Ishikawa (cell line): ENCODE results near the gene MYL11.

Source experiments
- CEBPB ChIP-seq: IDR thresholded peaks from 2 replicates; pipeline ENCODE4 v1.6.1; 2012
- CREB1 ChIP-seq: IDR thresholded peaks from 2 replicates; pipeline ENCODE4 v1.6.1; 2012; ENCODE audit warnings: low read depth
- EGR1 ChIP-seq: IDR thresholded peaks from 2 replicates; pipeline ENCODE4 v1.6.1; 2012
- EP300 ChIP-seq: IDR thresholded peaks from 2 replicates; pipeline ENCODE4 v1.6.1; 2012; ENCODE audit warnings: borderline replicate concordance
- FOXM1 ChIP-seq: IDR thresholded peaks from 2 replicates; pipeline ENCODE4 v1.6.1; 2012; ENCODE audit warnings: low read depth, borderline replicate concordance
- NFIC ChIP-seq: IDR thresholded peaks from 2 replicates; pipeline ENCODE4 v1.6.1; 2012
- RAD21 ChIP-seq: IDR thresholded peaks from 2 replicates; pipeline ENCODE4 v1.6.1; 2012; ENCODE audit warnings: low read depth
- TAF1 ChIP-seq: IDR thresholded peaks from 2 replicates; pipeline ENCODE4 v1.6.1; 2012; ENCODE audit warnings: low read depth, mild to moderate bottlenecking
- TCF12 ChIP-seq: IDR thresholded peaks from 2 replicates; pipeline ENCODE4 v1.6.1; 2012; ENCODE audit warnings: low read depth
- TEAD4 ChIP-seq: IDR thresholded peaks from 2 replicates; pipeline ENCODE4 v1.6.1; 2012
- YY1 ChIP-seq: IDR thresholded peaks from 2 replicates; pipeline ENCODE4 v1.6.1; 2012; ENCODE audit warnings: low read depth
- ZBTB7A ChIP-seq: IDR thresholded peaks from 2 replicates; pipeline ENCODE4 v1.6.1; 2012; ENCODE audit warnings: low read depth
- TF ChIP-seq, protein P1 (sequence below): IDR thresholded peaks from 2 replicates; pipeline ENCODE4 v1.6.1; 2012
- TF ChIP-seq, protein P2 (sequence below): IDR thresholded peaks from 2 replicates; pipeline ENCODE4 v1.6.1; 2012; ENCODE audit warnings: low read depth, mild to moderate bottlenecking
- TF ChIP-seq, protein P3 (sequence below): IDR thresholded peaks from 2 replicates; pipeline ENCODE4 v1.6.1; 2012

The MYL11 gene

DNA sequence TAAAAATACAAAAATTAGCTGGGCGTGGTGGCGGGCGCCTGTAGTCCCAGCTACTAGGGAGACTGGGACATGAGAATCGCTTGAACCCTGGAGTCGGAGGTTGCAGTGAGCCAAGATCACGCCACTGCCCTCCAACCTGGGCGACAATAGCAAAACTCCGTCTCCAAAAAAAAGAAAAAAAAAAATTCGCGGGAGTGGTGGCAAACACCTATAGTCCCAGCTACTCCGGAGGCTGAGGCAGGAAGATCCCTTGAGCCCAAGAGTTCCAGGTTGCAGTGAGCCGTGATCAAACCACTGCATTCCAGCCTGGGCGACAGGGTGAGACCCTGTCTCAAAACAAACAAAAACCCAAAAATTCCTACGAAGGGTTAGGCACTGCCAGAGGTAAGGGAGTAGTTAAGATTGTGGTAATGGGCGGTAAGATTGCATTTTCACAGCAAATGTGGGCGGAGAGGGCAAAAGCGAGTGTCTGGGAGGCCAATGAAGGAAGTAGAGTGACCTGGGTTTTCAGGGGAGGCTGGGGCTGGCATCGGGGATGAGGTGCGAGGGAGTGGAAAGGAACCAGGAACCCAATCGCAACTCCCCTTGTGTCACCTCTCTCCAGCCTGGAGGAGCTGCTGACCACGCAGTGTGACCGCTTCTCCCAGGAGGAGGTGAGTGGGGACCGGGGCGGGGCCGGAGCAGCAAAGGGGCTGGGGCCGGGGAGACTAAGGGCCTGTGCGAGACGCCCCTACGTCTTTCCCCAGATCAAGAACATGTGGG lies 2.6 kb downstream of the MYL11 start:
- TF ChIP-seq, protein P1, sequence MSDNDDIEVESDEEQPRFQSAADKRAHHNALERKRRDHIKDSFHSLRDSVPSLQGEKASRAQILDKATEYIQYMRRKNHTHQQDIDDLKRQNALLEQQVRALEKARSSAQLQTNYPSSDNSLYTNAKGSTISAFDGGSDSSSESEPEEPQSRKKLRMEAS = no peak
- no peak for TF ChIP-seq EGR1
- no peak for TF ChIP-seq CREB1
- no peak for TF ChIP-seq ZBTB7A
- TF ChIP-seq FOXM1 = no peak
- TF ChIP-seq, protein P2, sequence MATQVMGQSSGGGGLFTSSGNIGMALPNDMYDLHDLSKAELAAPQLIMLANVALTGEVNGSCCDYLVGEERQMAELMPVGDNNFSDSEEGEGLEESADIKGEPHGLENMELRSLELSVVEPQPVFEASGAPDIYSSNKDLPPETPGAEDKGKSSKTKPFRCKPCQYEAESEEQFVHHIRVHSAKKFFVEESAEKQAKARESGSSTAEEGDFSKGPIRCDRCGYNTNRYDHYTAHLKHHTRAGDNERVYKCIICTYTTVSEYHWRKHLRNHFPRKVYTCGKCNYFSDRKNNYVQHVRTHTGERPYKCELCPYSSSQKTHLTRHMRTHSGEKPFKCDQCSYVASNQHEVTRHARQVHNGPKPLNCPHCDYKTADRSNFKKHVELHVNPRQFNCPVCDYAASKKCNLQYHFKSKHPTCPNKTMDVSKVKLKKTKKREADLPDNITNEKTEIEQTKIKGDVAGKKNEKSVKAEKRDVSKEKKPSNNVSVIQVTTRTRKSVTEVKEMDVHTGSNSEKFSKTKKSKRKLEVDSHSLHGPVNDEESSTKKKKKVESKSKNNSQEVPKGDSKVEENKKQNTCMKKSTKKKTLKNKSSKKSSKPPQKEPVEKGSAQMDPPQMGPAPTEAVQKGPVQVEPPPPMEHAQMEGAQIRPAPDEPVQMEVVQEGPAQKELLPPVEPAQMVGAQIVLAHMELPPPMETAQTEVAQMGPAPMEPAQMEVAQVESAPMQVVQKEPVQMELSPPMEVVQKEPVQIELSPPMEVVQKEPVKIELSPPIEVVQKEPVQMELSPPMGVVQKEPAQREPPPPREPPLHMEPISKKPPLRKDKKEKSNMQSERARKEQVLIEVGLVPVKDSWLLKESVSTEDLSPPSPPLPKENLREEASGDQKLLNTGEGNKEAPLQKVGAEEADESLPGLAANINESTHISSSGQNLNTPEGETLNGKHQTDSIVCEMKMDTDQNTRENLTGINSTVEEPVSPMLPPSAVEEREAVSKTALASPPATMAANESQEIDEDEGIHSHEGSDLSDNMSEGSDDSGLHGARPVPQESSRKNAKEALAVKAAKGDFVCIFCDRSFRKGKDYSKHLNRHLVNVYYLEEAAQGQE = no peak
- TF ChIP-seq TEAD4 = no peak
- no peak for TF ChIP-seq EP300
- TF ChIP-seq RAD21 = no peak
- TF ChIP-seq NFIC = no peak

DNA sequence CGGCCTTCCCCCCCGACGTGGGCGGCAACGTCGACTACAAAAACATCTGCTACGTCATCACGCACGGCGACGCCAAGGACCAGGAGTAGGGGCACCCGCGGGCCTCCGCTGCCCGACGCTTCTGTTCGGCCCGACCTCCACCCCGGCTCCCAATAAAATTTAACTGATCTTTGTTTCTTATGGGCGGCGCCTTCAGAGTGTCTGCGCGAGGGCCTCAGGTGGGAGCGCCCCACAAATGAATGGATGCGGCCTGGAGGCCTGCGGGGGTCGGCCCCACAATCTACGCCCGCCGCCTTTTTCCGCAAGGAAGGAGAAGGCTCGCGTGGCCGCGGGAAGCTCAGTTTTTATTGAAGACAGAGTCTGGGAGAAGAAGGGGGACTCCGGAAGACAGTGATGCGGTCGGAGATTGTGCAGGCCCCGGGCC lies 3.2 kb downstream of the MYL11 start:
- TF ChIP-seq, protein P1 = peak; percentile 82
- TF ChIP-seq NFIC = no peak
- 0 out of 2 replicates have a peak, but pooled peaks have one; percentile 16 for TF ChIP-seq TCF12
- TF ChIP-seq YY1 = no peak
- TF ChIP-seq TEAD4 = no peak
- TF ChIP-seq, protein P2 = no peak
- peak; percentile 63 for TF ChIP-seq TAF1
- TF ChIP-seq CEBPB = no peak
- no peak for TF ChIP-seq RAD21
- TF ChIP-seq EP300 = peak; percentile 25; the same call in 1 of the 2 replicates
- peak; percentile 78 for TF ChIP-seq CREB1
- TF ChIP-seq ZBTB7A = 0 out of 2 replicates have a peak, but pooled peaks have one; percentile 41
- TF ChIP-seq EGR1 = peak; percentile 95
- TF ChIP-seq FOXM1 = no peak

DNA sequence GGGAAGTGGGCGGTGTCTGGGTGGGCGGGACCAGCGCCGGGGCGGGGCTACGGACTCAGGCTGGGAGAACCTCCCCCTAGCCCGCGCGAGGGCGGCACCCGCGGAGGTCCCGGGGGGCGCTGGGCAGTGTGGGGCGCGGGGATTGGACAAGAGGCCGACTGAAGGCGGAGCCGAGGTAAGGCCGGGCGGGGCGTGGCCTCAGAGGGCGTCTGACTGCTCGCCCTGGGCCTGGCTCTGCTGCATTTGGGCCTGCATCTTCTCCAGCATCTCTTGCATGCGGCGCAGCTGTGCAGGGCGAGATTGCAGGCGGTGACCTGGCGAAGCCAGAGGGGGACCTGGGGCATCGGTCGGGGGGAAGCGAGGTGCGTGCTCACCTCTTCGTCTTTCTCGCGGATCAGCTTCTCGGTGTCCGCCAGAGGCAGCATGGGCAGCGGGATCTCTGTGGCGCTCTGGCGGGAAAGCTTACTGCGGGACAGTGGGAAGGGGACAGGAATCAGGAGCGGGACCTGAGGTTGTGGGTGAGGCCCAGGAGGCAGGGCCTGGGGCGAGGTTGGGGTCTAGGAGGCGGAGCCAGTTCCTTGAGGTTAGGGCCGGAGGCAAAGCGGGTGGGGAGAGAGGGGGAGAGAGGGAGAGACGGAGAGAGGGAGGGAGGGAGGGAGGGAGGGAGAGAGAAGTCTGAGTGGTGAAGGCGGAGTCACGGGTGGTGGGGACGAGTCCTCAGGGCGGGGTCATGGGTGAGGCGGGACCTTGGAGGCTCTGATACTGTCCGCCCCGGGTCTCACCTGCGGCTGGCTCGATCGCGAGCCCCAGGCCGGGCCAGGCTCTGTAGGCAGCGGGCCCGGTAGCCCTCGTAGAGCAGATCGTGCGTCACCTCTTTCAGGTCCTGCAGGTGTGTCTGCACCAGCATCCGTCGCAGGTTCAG lies 3.9 kb downstream of the MYL11 start:
- TF ChIP-seq EP300 (no peak), TAF1 (peak; percentile 67), YY1 (peak; percentile 35; the same call in 1 of the 2 replicates)
- TF ChIP-seq, protein P1 = peak; percentile 86
- TF ChIP-seq, protein P3, sequence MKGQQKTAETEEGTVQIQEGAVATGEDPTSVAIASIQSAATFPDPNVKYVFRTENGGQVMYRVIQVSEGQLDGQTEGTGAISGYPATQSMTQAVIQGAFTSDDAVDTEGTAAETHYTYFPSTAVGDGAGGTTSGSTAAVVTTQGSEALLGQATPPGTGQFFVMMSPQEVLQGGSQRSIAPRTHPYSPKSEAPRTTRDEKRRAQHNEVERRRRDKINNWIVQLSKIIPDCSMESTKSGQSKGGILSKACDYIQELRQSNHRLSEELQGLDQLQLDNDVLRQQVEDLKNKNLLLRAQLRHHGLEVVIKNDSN = 0 out of 2 replicates have a peak, but pooled peaks have one; percentile 11

DNA sequence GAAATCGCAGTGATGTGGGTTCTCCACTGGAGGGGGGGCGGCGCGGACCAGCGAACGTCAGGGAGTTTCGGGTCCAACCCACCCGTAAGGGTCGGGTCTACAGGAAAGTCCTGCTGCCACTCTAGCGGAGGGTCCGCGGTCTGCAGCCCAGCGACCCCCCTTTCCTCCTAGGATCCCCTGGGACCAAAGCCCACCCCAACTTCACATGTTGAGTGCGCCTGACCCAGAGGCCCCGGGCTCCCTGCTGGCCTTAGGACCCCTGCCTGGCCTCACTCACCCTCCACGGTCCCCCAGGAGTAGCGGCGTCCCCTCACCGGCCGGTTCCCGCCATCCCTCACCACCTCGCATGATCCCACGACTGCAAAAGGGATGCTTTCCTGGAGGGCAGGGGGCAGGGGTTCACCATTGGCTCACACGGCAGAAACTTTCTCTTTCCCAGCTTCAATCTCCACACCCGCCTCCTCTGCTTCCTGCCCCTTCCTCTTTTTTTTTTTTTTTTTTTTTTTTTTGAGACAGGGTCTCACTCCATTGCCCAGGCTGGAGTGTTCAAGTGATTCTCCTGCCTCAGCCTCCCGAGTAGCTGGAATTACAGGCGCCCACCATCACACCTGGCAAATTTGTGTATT lies 4.7 kb downstream of the MYL11 start:
- TF ChIP-seq YY1 (no peak), EP300 (no peak), ZBTB7A (peak; percentile 65; the same call in 1 of the 2 replicates)

DNA sequence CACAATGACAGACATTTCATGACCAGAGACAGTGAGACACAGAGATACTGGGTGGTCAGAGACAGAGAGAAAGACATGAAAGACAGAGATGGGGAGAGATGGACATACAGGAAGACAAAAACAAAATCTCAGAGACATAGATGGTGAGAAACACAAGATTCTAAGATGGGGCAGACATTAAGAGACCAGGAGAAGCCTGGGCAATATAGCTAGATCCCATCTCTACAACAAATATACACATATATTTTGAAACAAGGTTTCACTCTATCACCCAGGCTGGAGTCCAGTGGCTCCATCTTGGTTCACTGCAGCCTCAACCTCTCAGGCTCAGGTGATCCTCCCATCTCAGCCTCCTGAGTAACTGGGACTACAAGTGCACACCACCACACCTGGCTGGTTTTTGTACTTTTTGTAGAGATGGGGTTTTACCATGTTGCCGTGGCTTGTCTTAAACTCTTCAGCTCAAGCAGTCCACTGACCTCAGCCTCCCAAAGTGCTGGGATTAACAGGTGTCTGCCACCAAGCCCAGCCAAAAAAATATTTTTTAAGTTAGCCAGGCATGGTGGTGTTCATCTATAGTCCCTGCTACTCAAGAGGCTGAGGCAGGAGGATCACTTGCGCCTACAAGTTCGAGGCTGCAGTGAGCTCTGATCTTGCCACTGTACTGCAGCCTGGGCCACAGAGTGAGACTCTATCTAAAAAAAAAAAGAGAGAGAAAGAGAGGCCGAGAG lies 5.6 kb downstream of the MYL11 start:
- TF ChIP-seq EGR1 = no peak
- TF ChIP-seq, protein P3 = no peak
- TF ChIP-seq TCF12 = no peak
- no peak for TF ChIP-seq EP300
- no peak for TF ChIP-seq TEAD4
- TF ChIP-seq, protein P1 = no peak
- TF ChIP-seq, protein P2 = no peak
- no peak for TF ChIP-seq CREB1
- no peak for TF ChIP-seq ZBTB7A
- no peak for TF ChIP-seq YY1
- TF ChIP-seq CEBPB = no peak
- no peak for TF ChIP-seq RAD21
